Activated gamma-delta T cell (primary cell): ENCODE results near the gene UBP1.
"Not testable (repeated sequence)": the region's sequence is repeated elsewhere in the genome, so short reads cannot be mapped to it uniquely, and the experiment has no call there.

Experiments
- DNase-seq: peaks from one replicate; lab custom pipeline; 2025; lab: John Stamatoyannopoulos, UW
- total RNA-seq, 2 donors: gene quantifications; one replicate each; lab custom pipeline; 2026; lab: John Stamatoyannopoulos, UW

The UBP1 gene
- 104 to 110 reads per million in 2 donors for total RNA-seq

DNA sequence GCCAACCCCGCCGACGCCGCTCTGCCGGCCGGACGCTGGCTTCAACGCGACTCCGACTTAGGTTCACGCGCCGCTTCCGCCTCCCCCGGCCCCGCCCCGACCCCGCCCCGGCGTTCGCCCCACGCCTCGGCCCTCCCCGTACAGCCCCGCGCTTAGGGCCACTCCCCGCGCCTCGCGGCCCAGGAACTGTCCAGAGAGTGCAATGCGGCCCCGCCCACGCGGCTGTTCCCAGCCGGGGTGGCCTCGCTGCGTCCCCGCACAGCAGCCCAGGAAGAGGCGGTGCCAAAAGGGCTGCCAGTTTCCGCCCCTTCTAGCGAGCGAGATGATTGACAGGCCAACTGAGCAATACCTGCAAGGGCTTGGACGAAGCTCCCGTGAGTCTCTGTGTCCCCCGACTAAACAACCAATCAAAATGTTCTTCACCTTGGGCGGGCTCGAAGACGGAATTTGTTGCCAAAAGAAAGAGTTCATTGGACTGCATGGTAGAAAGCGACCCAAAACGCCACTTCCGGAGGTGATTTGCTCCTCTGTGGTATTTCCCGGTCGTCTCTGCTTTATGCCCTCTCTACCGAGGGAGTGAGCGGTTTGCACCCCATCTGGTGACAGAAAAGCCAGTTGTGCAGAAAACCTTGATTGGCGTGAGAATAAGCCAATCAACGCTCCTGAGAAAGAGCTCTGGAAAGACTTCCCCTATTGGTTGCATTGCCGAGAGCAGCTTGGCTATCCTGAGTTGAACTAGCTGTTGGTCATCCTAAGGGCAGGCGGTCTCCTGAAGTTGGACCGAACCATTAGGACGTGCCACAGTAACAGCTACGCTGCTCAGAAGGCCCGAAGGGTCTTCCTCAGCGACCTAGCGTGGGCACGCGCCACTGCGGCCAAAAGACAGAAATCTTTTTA, at the start of gene UBP1:
Gene UBP1 (minus strand): TSS at position 78 of the 897 bp plus-strand sequence. CDS start 557 bp downstream, outside the sequence.
- DNase-seq: peak; percentile 96

DNA sequence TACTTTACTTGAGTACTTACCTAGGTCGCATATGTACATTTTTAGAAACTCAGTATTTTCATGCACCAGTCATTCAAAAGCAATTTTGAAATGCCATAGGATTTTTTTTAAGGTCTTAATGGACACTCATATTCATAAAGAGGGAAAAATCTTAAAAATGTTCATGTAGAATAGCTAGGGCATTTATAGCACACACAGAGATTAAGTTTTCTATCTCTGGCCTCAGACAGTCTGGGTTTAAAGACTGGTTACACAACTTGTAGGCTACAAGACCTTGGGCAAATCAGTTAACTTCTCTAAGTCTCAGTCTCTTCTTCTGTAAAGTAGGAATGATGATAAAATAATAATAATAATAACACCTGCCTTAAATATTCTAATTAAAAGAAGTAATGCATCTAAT, 48.5 kb upstream of the UBP1 start:
- DNase-seq: no peak

DNA sequence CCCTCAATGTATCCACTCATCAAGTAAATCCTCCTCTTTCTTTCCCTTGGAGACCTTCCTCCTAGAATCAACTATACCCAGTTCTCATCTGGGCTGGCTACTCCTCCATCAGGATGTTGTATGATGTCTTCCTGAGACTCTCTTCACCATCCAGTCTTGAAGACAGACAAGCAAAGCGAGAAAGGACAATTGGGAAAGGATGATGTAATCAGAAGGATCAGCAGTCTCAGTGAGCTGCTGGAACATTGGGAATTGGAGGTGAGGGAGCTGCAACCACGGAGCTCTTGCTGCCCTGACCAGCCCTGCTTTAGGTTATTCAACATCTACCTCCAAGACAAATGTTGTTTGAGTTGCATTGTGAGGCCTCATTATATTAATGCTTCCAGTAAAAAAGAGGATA, 48.0 kb upstream of the UBP1 start:
- no peak for DNase-seq

GRCh38 chr3:33482111-33482521, 41.9 kb upstream of the UBP1 start:
- DNase-seq: no peak

- no peak for DNase-seq
These were observed 34.7 kb upstream of the UBP1 start for GRCh38 chr3:33474896-33475295.

- no peak for DNase-seq
These were observed 33.6 kb upstream of the UBP1 start for GRCh38 chr3:33473813-33474212.

- DNase-seq: no peak
These were observed 27.6 kb upstream of the UBP1 start for GRCh38 chr3:33467786-33468185.

DNA sequence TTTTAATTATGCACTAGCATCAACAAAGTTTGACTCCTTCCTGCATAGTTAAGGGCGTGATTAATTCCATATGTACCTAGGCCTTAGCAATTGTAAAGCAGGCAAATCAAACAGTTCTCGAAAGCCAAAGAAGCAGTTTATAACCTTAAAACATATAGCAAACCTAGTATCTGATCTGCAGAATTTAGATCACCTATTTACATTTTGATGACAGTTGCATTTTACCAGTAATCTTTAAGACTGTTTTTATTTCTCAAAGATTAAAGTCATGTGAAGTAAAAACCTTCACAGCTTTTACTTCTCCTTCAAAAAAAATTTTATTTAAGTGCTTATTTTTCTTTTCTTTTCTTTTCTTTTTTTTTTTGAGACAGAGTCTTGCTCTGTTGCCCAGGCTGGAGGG, 20.9 kb upstream of the UBP1 start:
- no peak for DNase-seq

- not testable (repeated sequence) for DNase-seq
These were observed 19.4 kb upstream of the UBP1 start for GRCh38 chr3:33459577-33459976.

DNA sequence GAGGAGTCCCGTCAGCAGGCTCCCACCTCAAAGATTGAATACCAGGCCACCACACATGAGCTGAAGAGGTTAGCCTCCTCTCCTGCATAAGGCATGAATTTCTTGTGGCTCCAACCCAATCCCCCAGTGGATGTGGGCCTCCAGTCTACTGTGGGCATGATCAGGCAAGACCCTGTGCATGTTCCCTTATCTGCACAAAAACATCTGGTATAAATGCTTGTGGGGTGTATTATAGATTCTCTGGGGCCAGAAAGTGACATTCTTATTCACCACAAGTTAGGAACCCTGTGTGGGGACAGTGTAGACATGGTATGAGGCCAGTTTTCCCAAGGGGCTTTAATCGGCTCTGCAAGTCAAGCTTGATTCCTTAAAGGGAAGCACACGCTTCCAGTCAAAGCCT, 18.2 kb upstream of the UBP1 start:
- DNase-seq: no peak

DNA sequence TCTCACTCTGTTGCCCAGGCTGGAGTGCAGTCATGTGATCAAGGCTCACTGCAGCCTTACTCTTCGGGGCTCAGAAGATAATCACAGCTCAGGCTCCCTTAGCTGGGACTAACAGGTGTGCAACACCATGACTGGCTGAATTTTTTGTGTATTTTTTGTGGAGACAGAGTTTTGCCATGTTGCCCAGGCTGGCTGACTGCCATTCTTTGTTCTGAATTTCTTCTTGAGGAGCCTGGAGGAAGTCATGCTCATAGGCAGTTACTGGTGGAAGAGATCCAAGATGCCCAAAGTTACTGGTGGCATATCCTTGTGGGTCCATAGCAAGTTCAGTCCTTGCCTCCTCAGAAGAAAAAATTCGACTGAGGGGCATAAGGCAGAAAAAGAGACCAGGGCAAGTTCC, 16.6 kb upstream of the UBP1 start:
- DNase-seq: no peak

DNA sequence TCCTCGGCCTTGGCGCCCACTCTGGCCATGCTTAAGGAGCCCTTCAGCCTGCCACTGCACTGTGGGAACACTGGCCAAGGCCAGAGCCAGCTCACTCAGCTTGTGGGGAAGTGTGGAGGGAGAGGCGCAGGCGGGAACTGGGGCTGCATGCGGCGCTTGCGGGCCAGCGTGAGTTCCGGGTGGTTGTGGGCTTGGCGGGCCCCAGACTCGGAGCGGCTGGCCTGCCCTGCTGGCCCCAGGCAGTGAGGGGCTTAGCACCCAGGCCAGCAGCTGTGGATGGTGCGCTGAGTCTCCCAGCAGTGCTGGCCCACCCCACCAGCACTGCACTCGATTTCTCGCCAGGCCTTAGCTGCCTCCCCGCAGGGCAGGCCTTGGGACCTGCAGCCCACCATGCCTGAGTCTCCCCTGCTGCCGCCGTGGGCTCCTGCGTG, 13.1 kb upstream of the UBP1 start:
- DNase-seq: no peak

DNA sequence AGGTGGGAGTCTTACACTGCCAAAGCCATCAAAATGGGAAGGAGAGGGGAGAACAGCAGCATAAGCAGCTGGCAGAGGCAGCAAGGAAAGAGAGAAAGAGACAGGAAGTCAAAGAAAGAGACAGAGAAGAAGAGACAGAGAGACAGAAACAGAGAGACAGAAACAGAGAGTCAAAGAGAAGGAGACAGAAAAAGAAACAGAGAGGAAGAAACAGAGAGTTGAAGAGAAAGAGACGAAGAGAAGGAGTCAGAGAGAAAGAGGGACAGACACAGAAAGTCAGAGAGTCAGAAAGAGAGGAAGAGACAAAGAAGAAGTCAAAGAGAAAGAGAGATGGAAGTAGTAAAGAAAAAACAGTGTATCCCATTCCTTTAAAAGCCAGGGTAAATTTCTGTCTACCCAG, 11.8 kb upstream of the UBP1 start:
- DNase-seq: not testable (repeated sequence)

- DNase-seq: no peak
These were observed 7.8 kb upstream of the UBP1 start for GRCh38 chr3:33447958-33448357.

GRCh38 chr3:33447256-33447625, 7.0 kb upstream of the UBP1 start:
- not testable (repeated sequence) for DNase-seq

DNA sequence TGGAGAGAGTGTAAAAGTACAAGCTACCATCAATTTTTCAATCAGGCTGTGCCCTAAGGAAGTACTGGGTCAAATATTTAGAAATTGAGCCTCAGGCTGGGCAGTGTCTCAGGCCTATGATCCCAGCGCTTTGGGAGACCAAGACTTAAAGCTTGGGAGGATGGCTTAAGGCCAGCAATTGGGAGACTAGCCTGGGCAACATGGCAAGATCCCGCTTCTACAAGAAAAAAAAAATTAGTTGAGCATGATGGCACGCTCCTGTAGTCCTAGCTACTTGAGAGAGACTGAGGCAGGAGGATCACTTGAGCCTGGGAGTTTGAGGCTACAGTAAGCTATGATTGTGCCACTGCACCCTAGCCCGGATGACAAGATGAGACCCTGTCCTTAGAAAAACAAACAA, 2.0 kb upstream of the UBP1 start:
- DNase-seq: no peak

DNA sequence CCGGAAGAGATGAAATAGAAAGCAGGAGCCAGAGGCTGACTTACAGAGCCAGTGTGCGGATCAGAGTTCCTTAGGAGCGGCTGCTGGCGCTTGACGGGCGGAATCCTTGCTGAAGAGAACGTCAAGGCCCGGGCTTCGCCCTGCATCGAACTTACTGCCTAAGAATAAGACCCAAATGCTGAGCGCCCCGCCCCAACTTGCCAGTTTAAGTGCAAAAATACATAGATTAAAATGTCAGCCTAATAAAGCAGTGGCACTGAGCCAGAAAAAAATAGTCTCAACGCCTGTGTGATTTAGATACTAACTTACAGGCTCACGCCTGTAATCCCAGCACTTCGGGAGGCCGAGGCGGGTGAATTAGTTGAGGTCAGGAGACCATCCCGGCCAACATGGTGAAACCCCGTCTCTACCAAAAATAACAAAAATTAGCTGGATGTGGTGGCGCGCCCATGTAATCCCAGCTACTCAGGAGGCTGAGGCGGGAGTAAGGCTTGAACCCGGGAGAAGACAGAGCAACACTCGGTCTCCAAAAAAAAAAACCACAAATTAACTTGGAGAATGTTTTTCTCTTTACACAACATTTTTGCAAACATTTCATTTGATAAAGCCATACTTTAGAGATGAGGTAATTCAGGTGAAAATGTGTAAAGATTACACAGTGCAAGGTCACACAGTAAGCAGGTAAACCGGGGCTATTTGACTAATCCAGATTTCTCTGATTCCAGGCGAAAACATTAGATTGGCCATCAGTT, 1.2 kb upstream of the UBP1 start:
- no peak for DNase-seq

GRCh38 chr3:33439546-33440327, 468 bp downstream of the UBP1 start:
- DNase-seq: peak; percentile 48

- DNase-seq: no peak
These were observed 1.2 kb downstream of the UBP1 start for GRCh38 chr3:33438881-33439545.

DNA sequence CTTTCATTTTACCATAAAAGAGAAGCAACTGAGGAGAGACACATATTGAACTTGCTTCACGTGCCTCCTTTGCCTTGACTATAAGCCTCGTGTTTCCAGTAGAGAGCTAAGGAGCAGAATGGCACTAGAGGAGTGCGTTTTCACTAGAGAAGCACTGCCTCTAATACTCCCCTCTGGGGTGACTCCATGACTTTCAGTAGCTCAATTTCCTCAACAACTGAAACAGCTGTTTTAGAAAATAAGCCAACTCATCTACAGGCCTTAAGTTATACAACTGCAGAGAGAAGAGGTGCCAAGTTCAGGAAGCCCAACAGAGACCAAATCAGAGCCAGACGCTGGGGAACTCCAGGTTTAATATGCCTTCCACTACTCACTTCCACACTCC, 1.9 kb downstream of the UBP1 start:
- DNase-seq: no peak

DNA sequence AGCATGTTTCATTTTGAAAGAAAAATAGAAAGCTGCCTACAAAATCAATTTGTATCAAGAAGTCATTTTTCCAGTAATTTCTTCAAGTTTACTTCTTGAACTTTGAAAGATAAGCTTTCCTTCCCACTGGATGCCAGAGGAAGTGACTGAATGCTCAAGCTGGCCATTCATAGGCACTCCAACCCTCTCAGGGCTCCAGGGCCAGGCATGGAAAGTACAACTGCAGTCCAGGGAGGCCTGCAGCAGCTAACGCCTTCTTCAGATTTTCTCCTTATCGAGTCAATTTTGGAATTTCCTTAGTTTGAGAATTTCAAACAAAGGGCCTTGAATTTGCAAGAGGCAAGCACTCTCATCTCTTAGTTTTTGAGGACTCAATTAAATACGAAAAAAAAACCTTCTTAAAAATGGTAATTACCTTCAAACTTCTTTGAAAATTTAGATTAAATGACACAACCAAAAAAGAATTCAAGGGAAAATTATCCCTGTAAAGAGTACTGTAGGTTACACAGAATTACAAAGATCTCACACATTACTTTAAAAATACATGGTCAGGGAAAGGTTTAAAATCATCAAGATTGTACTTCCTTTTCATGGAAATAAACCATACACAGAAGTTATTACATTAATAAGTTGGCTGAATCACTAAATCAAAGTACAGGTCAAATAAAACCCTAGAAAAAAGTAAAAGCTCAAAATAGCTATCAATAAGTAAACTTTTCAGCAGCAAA, 2.5 kb downstream of the UBP1 start:
- DNase-seq: no peak
